Lung (tissue), 12 donors: ENCODE measurements around the gene PHF21B. TPM values are rescaled to one million over a fixed set of nuclear protein-coding genes. Genes with fewer than 3 reads are reported as not detected.

Source experiments
- ATAC-seq: fragments of 200-7000 bp; cut with Tn5 transposase; one replicate; pipeline ENCODE4 v1.9.1; 2020; ENCODE audit warnings: moderate number of reproducible peaks; ENCODE audit not compliant: insufficient read depth, low FRiP score
- DNase-seq, 3 donors: peaks; one replicate each; pipeline ENCODE4 v3.0.0-alpha.2; 2013 to 2017
- H3K27ac ChIP-seq, 2 donors: one replicate each; pipeline ENCODE4 v1.5.1; 2013; ENCODE audit warnings: mild to moderate bottlenecking in 2 of 2, moderate library complexity in 2 of 2, control low read depth in 1 of 2, inconsistent platforms in 1 of 2, low read depth in 1 of 2, low read length in 1 of 2
- H3K27me3 ChIP-seq, 3 donors: one replicate each; pipeline ENCODE4 v1.5.1; 2013; ENCODE audit warnings: low read length in 2 of 3; ENCODE audit not compliant: control insufficient read depth in 3 of 3, insufficient read depth in 3 of 3
- H3K36me3 ChIP-seq, 4 donors: one replicate each; pipeline ENCODE4 v1.5.1; 2013; ENCODE audit warnings: low read length in 4 of 4, mild to moderate bottlenecking in 1 of 4, moderate library complexity in 1 of 4; ENCODE audit not compliant: control insufficient read depth in 4 of 4, insufficient read depth in 4 of 4
- H3K4me1 ChIP-seq, 5 donors: one replicate each; pipeline ENCODE4 v1.5.1; 2013; ENCODE audit warnings: low read length in 5 of 5, mild to moderate bottlenecking in 2 of 5, moderate library complexity in 1 of 5; ENCODE audit not compliant: control insufficient read depth in 5 of 5, insufficient read depth in 5 of 5
- H3K4me3 ChIP-seq: one replicate; pipeline ENCODE4 v1.5.1; 2013; ENCODE audit warnings: mild to moderate bottlenecking, control low read depth, moderate library complexity
- H3K9ac ChIP-seq, 2 donors: one replicate each; pipeline ENCODE4 v1.5.1; 2013; ENCODE audit warnings: low read length in 2 of 2, control low read depth in 1 of 2; ENCODE audit not compliant: insufficient read depth in 1 of 2
- H3K9me3 ChIP-seq, 4 donors: one replicate each; pipeline ENCODE4 v1.5.1; 2013; ENCODE audit warnings: low read length in 3 of 4, mild to moderate bottlenecking in 1 of 4, moderate library complexity in 1 of 4; ENCODE audit not compliant: control insufficient read depth in 4 of 4, insufficient read depth in 3 of 4
- WGBS, 2 donors: extraction: QIAGEN DNeasy Blood & Tissue Kit; methylation state at CpG; one replicate each; pipeline ENCODE4 v1.1.7; 2013; 5-methylcytosine and 5-hydroxymethylcytosine counted together
- polyA plus RNA-seq, 2 donors: library from polyadenylated mRNA; stranded (reverse); fragments of 200-250 nt; gene quantifications; one replicate each; pipeline ENCODE4 v1.2.1, GENCODE V29; 2013
- total RNA-seq, 2 donors: library from RNA; depleted of rRNA in 1 of 2; stranded (reverse); fragments of >200 nt in 1 of 2; gene quantifications; one replicate each; pipeline ENCODE4 v1.2.1, GENCODE V29; 2014 to 2021
- TF ChIP-seq, protein P1 (sequence below): IDR thresholded peaks from 2 replicates; pipeline ENCODE4 v1.5.1; 2012; ENCODE audit warnings: mild to moderate bottlenecking; ENCODE audit errors: control extremely low read depth, extremely low read depth
- donor health status: control.
- donor health status: control.
- donor health status: Bipolar disorder and iron deficiency.
- donor health status: healthy.
- donor health status: DM: yes; HTN: yes; CAD: no.

PHF21B gene
- total and polyA plus RNA-seq, 4 donors: 0.03 to 0.43 (median 0.26) TPM

DNA sequence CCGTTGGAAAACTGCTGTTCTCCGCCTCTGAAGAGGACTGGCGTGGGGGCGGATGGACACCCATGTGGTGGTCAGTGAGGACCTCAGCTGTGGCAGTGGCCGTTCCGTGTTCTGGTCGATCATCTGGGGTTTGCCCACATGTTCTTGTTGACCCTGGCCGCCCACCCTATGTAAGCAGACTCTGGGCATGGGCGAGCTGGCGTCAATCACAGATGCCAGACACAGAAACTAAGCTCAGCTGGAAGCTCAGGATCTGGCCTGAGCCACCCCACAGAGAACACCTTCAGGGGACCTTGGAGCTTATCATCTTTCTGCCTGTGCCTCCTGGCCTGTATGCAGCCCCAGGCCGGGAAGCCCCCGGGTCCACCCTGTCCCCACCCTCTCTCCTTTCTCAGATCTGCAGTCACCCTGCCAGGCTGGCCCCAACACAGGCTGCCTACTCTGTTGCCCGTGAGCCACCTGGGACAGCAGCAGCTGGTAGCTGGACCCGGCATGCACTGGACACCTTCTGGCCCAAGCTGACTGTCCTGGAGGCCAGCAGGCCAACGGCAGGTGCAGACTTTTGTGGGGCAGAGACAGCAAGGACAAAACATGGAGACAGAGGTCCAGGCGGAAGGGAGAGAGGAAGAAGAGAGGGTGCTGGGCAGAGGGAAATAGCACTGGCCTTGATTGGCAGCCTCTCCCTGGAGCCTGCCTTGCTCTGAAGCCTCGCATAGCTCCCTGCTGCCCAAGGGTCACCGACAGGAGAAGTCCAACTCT is 91.5 kb downstream of the PHF21B start:
- no peak for DNase-seq
- TF ChIP-seq, protein P1, sequence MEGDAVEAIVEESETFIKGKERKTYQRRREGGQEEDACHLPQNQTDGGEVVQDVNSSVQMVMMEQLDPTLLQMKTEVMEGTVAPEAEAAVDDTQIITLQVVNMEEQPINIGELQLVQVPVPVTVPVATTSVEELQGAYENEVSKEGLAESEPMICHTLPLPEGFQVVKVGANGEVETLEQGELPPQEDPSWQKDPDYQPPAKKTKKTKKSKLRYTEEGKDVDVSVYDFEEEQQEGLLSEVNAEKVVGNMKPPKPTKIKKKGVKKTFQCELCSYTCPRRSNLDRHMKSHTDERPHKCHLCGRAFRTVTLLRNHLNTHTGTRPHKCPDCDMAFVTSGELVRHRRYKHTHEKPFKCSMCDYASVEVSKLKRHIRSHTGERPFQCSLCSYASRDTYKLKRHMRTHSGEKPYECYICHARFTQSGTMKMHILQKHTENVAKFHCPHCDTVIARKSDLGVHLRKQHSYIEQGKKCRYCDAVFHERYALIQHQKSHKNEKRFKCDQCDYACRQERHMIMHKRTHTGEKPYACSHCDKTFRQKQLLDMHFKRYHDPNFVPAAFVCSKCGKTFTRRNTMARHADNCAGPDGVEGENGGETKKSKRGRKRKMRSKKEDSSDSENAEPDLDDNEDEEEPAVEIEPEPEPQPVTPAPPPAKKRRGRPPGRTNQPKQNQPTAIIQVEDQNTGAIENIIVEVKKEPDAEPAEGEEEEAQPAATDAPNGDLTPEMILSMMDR: no peak
- no peaks in the 10 kb centered on the region for H3K36me3 ChIP-seq
- H3K4me3 ChIP-seq: no peak overlapping the region
- WGBS, 2 donors: 76 to 93% methylated on average over 17 to 18 of the region's 18 CpGs
- peaks cover 0 to 2% (median 0%) of the 10 kb centered on the region in 4 donors for H3K9me3 ChIP-seq
- no peak for ATAC-seq
- no peak overlapping the region for H3K27ac ChIP-seq
- H3K9ac ChIP-seq: no peak overlapping the region
- no peaks in the 10 kb centered on the region for H3K4me1 ChIP-seq
- no peaks in the 10 kb centered on the region for H3K27me3 ChIP-seq

DNA sequence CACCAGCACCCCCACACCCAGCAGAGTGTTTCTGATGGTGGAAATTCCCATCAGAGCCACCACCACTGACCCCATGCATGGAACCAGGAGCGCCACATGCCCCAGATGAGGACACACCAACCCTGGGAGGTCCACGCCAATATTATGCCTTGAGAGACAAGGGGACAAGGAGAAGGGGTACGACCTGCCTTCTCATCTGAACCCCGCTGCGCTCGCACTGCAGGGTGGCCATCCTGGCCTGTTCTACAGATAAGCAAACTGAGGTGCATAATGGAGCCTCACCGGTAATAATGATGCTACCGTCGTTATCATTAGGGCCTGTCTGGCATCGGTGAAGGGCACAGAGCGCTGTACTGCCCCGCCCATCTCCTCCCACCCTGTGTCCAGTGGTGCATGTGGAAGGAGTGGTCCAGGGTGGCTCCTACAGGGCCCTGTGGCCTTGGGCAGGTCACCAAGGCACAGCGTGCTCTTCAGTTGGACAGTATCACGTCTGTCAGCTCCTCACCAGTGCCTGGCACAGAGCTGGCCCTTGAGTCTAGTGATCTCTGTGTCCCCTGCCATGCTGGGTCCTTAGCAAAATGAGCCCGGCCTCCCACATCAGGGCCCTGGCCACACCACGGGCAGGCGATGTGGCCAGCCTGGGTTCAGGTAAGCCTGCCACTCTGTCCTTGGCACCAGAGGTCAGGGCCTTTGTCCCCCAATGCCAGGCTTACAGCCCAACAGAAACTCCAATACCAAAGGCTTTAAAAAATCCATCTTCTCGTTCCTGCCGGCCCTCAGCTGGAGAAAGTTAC is 92.2 kb downstream of the PHF21B start:
- ATAC-seq: no peak
- WGBS, 2 donors: 82 to 96% methylated on average over 19 of the region's 19 CpGs
- no peak for DNase-seq

DNA sequence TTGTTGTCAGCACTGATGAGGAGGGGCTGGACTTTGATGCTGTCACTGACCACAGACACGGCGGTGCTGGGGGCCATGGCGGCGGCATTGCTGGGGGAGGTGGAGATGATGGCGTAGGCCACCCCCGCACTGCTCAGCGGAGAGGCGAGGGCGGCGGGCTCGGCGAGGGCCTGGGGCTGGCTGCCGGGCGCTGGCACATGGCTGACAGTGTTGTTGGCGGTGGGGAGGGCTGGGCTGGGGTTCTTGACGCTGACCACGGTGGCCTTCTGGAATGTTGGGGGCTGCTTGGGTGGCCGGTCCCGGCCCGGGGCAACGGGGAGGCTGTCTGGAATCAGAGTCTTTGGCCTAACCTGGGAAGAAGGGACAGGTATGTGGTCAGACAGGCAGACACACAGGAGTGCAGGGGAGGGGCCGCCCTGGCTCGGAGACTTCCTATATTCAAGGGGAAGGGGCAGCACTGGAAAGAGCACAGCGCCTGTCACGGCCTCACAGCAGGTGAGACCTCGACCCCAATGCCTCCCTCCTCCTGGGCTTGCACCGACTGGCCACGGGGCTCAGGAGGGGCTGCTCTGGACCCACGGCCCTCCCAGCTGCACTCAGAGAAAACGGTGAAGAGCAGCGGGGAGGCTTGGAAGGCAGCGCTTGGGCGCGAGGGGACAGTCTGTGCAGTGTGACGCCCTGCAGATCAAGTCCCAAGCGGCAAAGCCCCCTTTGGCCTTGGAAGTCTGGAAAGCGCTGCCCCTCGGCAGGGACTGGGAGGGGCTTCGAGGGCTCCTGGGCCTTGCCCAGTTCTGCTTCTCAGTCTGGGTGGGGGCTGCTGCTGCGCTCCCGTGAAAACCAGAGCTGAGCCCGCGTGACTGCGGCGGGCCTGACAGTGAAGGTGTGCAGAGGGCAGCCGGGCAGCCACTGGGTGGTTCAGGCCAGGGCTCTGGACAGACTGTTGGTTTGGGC is 93.2 kb downstream of the PHF21B start:
- DNase-seq: no peak
- Histone ChIP-seq H3K27ac (no peak overlapping the region), H3K9ac (no peak overlapping the region), H3K4me1 (no peaks in the 10 kb centered on the region), H3K36me3 (no peaks in the 10 kb centered on the region), H3K27me3 (no peaks in the 10 kb centered on the region), H3K4me3 (no peak overlapping the region), H3K9me3 (peaks cover 0 to 7% (median 0%) of the 10 kb centered on the region in 4 donors)
- no peak for ATAC-seq
- TF ChIP-seq, protein P1: no peak
- WGBS, 2 donors: 82 to 90% methylated on average over 46 of the region's 46 CpGs

More for the DNA sequence above, 92.2 kb downstream of the PHF21B start:
- Histone ChIP-seq H3K36me3 (no peaks in the 10 kb centered on the region), H3K4me1 (no peaks in the 10 kb centered on the region), H3K9me3 (peaks cover 0 to 4% (median 0%) of the 10 kb centered on the region in 4 donors), H3K27ac (no peak overlapping the region), H3K27me3 (no peaks in the 10 kb centered on the region), H3K4me3 (no peak overlapping the region), H3K9ac (no peak overlapping the region)
- TF ChIP-seq, protein P1: no peak
